PC-3 (cell line): Measurements from ENCODE around the gene RNF5. TPM values are rescaled to one million over a fixed set of nuclear protein-coding genes. Genes with fewer than 3 reads are reported as not detected.

Experiments
- ATAC-seq: fragments of 200-7000 bp; cut with Tn5 transposase; 2 replicates; pipeline ENCODE4 v1.9.1; 2020; ENCODE audit warnings: mild to moderate bottlenecking, moderate library complexity
- BruUV-seq: library from RNA; stranded (reverse); fragments of 400-500 nt; replicated peaks from 2 replicates; lab custom pipeline; 2021; lab: Mats Ljungman, UMichigan
- CTCF ChIA-PET: fragments of 300-600 bp; sonication (Branson Sonifier 250); formaldehyde crosslinking; loops from one replicate; lab custom pipeline; 2022; ENCODE audit warnings: antibody characterized with exemption; lab: Charles Lee
- POLR2A ChIA-PET: fragments of 300-600 bp; sonication (Branson Sonifier 250); formaldehyde crosslinking; loops from one replicate; lab custom pipeline; 2022; ENCODE audit warnings: antibody characterized with exemption; ENCODE audit not compliant: unreplicated experiment; lab: Charles Lee
- DNase-seq: peaks from one replicate; pipeline ENCODE4 v3.0.0-alpha.2; 2015
- H2AFZ ChIP-seq: fragments of 300-600 bp; sonication (generic); 2 replicates; pipeline ENCODE4 v1.6.0; 2016; ENCODE audit warnings: antibody characterized with exemption, low read length
- H3F3A ChIP-seq: fragments of 300-600 bp; sonication (generic); one replicate; pipeline ENCODE4 v1.6.0; 2017; ENCODE audit warnings: antibody characterized with exemption, low read length, control low read depth, mild to moderate bottlenecking; ENCODE audit not compliant: unreplicated experiment
- H3K27ac ChIP-seq: fragments of 300-600 bp; sonication (generic); 2 replicates; pipeline ENCODE4 v1.5.1; 2016; ENCODE audit warnings: mild to moderate bottlenecking, low read length
- H3K27me3 ChIP-seq: fragments of 300-600 bp; sonication (generic); 2 replicates; pipeline ENCODE4 v1.6.1; 2016; ENCODE audit warnings: low read length, mixed read lengths
- H3K36me3 ChIP-seq: fragments of 300-600 bp; sonication (generic); 2 replicates; pipeline ENCODE4 v1.6.1; 2016; ENCODE audit warnings: low read depth, mixed run types, low read length, mixed read lengths
- H3K4me1 ChIP-seq: fragments of 300-600 bp; sonication (generic); 2 replicates; pipeline ENCODE4 v1.5.1; 2016; ENCODE audit warnings: low read length; ENCODE audit not compliant: insufficient read depth
- H3K4me2 ChIP-seq: fragments of 300-600 bp; sonication (generic); 2 replicates; pipeline ENCODE4 v1.6.0; 2016; ENCODE audit warnings: low read length
- H3K4me3 ChIP-seq: fragments of 300-600 bp; sonication (generic); 2 replicates; pipeline ENCODE4 v1.5.1; 2016; ENCODE audit warnings: mild to moderate bottlenecking, low read length, mixed read lengths
- H3K79me2 ChIP-seq: fragments of 300-600 bp; sonication (generic); 2 replicates; pipeline ENCODE4 v1.6.1; 2017; ENCODE audit warnings: low read length, mixed read lengths
- H3K9ac ChIP-seq: fragments of 300-600 bp; sonication (generic); 2 replicates; pipeline ENCODE4 v1.6.0; 2016; ENCODE audit warnings: mild to moderate bottlenecking, low read length
- H3K9me2 ChIP-seq: fragments of 300-600 bp; sonication (generic); replicated peaks from 2 replicates; pipeline ENCODE4 v1.6.1; 2016; ENCODE audit warnings: mixed run types, low read length, mixed read lengths
- H3K9me3 ChIP-seq: fragments of 300-600 bp; sonication (generic); 2 replicates; pipeline ENCODE4 v1.6.1; 2016; ENCODE audit warnings: low read length, mixed read lengths
- H4K20me1 ChIP-seq: fragments of 300-600 bp; sonication (generic); 2 replicates; pipeline ENCODE4 v1.6.1; 2016; ENCODE audit warnings: low read length, mixed read lengths
- CTCF ChIP-seq: fragments of 300-600 bp; sonication (generic); conservative IDR thresholded peaks from 2 replicates; pipeline ENCODE4 v1.5.1; 2017; ENCODE audit warnings: antibody characterized with exemption, low read depth, mild to moderate bottlenecking, low read length
- EZH2 ChIP-seq: fragments of 300-600 bp; sonication (generic); IDR thresholded peaks from one replicate; pipeline ENCODE4 v1.6.1; 2017; ENCODE audit warnings: antibody characterized with exemption, mild to moderate bottlenecking, low read length; ENCODE audit not compliant: unreplicated experiment
- intact Hi-C: fragments of 100-400 bp; cut with micrococcal nuclease; formaldehyde crosslinking; loops from 2 replicates; pipeline ENCODE4 v1.9.0; 2023
- total RNA-seq: library from RNA; depleted of rRNA; stranded (reverse); fragments of >200 nt; gene quantifications from 2 replicates; pipeline ENCODE4 v1.2.3, GENCODE V29; 2014

RNF5 gene
- total RNA-seq, 1 experiment from 2014 or later, result 69.0 TPM

- Histone ChIP-seq H3K4me3 (peak within 1 kb of the TSS; percentile 96), H3K9me2 (no peaks in the 10 kb centered on the region), H3K9ac (peak within 1 kb of the TSS; percentile 94), H3K27me3 (no peaks in the 10 kb centered on the region), H4K20me1 (no peaks in the 10 kb centered on the region), H3K4me1 (peaks cover 12% of the 10 kb centered on the region), H3K79me2 (peaks cover 29% of the 10 kb centered on the region), H3K4me2 (peak within 1 kb of the TSS; percentile 95), H3K36me3 (peaks cover 11% of the 10 kb centered on the region; the same call in 1 of the 2 replicates), H3K27ac (peak within 1 kb of the TSS; percentile 85), H3F3A (no peaks in the 10 kb centered on the region), H2AFZ (peak within 1 kb of the TSS; percentile 90), H3K9me3 (no peaks in the 10 kb centered on the region)
- peak; percentile 79 for ATAC-seq
- peak; percentile 89 for DNase-seq
- intact Hi-C loops, result loop anchor here (1.0 kb wide), 4 partner anchors 22 to 68 kb away; partner anchors contain the start of genes AGPAT1 and FKBPL
- BruUV-seq, result TSS peak; percentile 62
- CTCF ChIA-PET, result interaction anchor here (0.9 kb wide), 1 partner anchor 42 kb away, joined by 4 read pairs; no protein-coding TSS in a partner anchor
- TF ChIP-seq CTCF, result no peak; the same call in 1 of the 2 replicates
- POLR2A ChIA-PET, result no interaction called here
Observed at GRCh38 chr6:32153564-32154513, 24.4 kb upstream of the RNF5 start, which contains the start of gene PPT2. Gene PPT2, plus strand, starts transcription at chr6:32154141. Its CDS starts 454 bp downstream, at chr6:32154595.

- H4K20me1 ChIP-seq, result no peaks in the 10 kb centered on the region
- TF ChIP-seq EZH2, result no peak
- peak; percentile 78 for TF ChIP-seq CTCF
- DNase-seq, result peak; percentile 76
- H3F3A ChIP-seq, result no peaks in the 10 kb centered on the region
- peaks cover 12% of the 10 kb centered on the region for H3K4me1 ChIP-seq
- POLR2A ChIA-PET, result no interaction called here
- H3K27me3 ChIP-seq, result no peaks in the 10 kb centered on the region
- peak; percentile 76 for ATAC-seq
- H3K4me2 ChIP-seq, result peak overlapping the region; percentile 95
- peak overlapping the region; percentile 90 for H2AFZ ChIP-seq
- peaks cover 29% of the 10 kb centered on the region for H3K79me2 ChIP-seq
- H3K9me3 ChIP-seq, result no peaks in the 10 kb centered on the region
- intact Hi-C loops, result loop anchor here (1.0 kb wide), 4 partner anchors 22 to 68 kb away; partner anchors contain the start of genes AGPAT1 and FKBPL
- no peaks in the 10 kb centered on the region for H3K9me2 ChIP-seq
- CTCF ChIA-PET, result interaction anchor here (0.8 to 0.9 kb wide), 2 partner anchors 25 to 41 kb away, joined by 4 read pairs; partner anchors contain the start of gene FKBPL
- H3K27ac ChIP-seq, result peak overlapping the region; percentile 85
- H3K9ac ChIP-seq, result peak overlapping the region; percentile 94
- no TSS peak for BruUV-seq
- peaks cover 11% of the 10 kb centered on the region; the same call in 1 of the 2 replicates for H3K36me3 ChIP-seq
- H3K4me3 ChIP-seq, result peak overlapping the region; percentile 96
Observed at GRCh38 chr6:32154514-32155161, 23.6 kb upstream of the RNF5 start.
